B cell (primary cell): ENCODE results near the gene MYO1G. TPM values are rescaled to one million over a fixed set of nuclear protein-coding genes. Genes with fewer than 3 reads are reported as not detected.

Source experiments
- ATAC-seq: fragments of 200-7000 bp; cut with Tn5 transposase; one replicate; pipeline ENCODE4 v1.10.0; 2021; ENCODE audit warnings: low read depth, mild to moderate bottlenecking, moderate number of reproducible peaks, moderate library complexity
- CTCF ChIA-PET: fragments of 350-600 bp; sonication (Branson Sonifier 250); formaldehyde crosslinking; loops from one replicate; lab custom pipeline; 2021; ENCODE audit warnings: antibody characterized with exemption, inconsistent platforms; lab: Charles Lee
- POLR2A ChIA-PET: fragments of 350-600 bp; sonication (Branson Sonifier 250); formaldehyde crosslinking; loops from one replicate; lab custom pipeline; 2021; ENCODE audit warnings: antibody characterized with exemption; lab: Charles Lee
- DNase-seq: peaks from one replicate; pipeline ENCODE4 v3.0.0; 2013
- H2AFZ ChIP-seq: 2 replicates; pipeline ENCODE4 v1.6.1; 2012; ENCODE audit warnings: mild to moderate bottlenecking, low read depth, low read length; ENCODE audit not compliant: insufficient read depth, poor library complexity, severe bottlenecking
- H3K27ac ChIP-seq, 2 donors: 1 replicate in 1 of 2; 2 replicates in 1 of 2; pipeline ENCODE4 v1.5.1; 2012 to 2013; ENCODE audit warnings: low read length in 2 of 2, mild to moderate bottlenecking in 2 of 2, moderate library complexity in 1 of 2
- H3K27me3 ChIP-seq, 4 experiments: fragments of 200-600 bp in 1 of 4; sonication (generic) in 1 of 4; replicated peaks in 1 of 4; 1 replicate in 2 of 4; 2 replicates in 2 of 4; pipeline versions ENCODE4 v1.6.1 to v1.7.0; 2013 to 2016; ENCODE audit warnings: low read length in 3 of 4, mild to moderate bottlenecking in 2 of 4, mixed read lengths in 1 of 4, moderate library complexity in 1 of 4; ENCODE audit not compliant: insufficient read depth in 4 of 4, control insufficient read depth in 3 of 4; ENCODE audit errors: control extremely low read depth in 1 of 4
- H3K36me3 ChIP-seq, 2 experiments: replicated peaks in 1 of 2; 1 replicate in 1 of 2; 2 replicates in 1 of 2; pipeline versions ENCODE4 v1.6.1 to v1.7.1; 2013; ENCODE audit warnings: low read length in 1 of 2; ENCODE audit not compliant: insufficient read depth in 2 of 2, control insufficient read depth in 1 of 2; ENCODE audit errors: control extremely low read depth in 1 of 2, extremely low read depth in 1 of 2
- H3K4me1 ChIP-seq, 2 donors: fragments of 200-600 bp in 1 of 2; sonication (generic) in 1 of 2; 1 replicate in 1 of 2; 2 replicates in 1 of 2; pipeline versions ENCODE4 v1.5.1 to v1.6.1; 2013 to 2017; ENCODE audit warnings: low read length in 2 of 2; ENCODE audit not compliant: control insufficient read depth in 2 of 2, insufficient read depth in 2 of 2
- H3K4me2 ChIP-seq: replicated peaks from 2 replicates; pipeline ENCODE3; 2012; ENCODE audit warnings: mild to moderate bottlenecking, low read depth, low read length; ENCODE audit not compliant: poor library complexity, severe bottlenecking
- H3K4me3 ChIP-seq, 5 experiments: fragments of 200-600 bp in 1 of 5; sonication (generic) in 1 of 5; 1 replicate in 3 of 5; 2 replicates in 2 of 5; pipeline versions ENCODE4 v1.5.1 to v1.7.0; 2011 to 2016; ENCODE audit warnings: low read length in 4 of 5, mild to moderate bottlenecking in 4 of 5, low read depth in 2 of 5, control low read depth in 1 of 5, moderate library complexity in 1 of 5; ENCODE audit not compliant: insufficient read depth in 1 of 5; ENCODE audit errors: control extremely low read depth in 1 of 5, extremely low read depth in 1 of 5
- H3K79me2 ChIP-seq: fragments of 200-600 bp; sonication (generic); one replicate; pipeline ENCODE4 v1.6.0; 2016; ENCODE audit warnings: low read length; ENCODE audit not compliant: control insufficient read depth, insufficient read depth
- H3K9ac ChIP-seq: fragments of 200-600 bp; sonication (generic); 2 replicates; pipeline ENCODE4 v1.6.1; 2017; ENCODE audit warnings: mild to moderate bottlenecking, low read length, moderate library complexity
- H3K9me3 ChIP-seq, 3 donors: one replicate each; pipeline versions ENCODE4 v1.6.1 to v1.7.1; 2013; ENCODE audit warnings: low read length in 2 of 3; ENCODE audit not compliant: control insufficient read depth in 2 of 3, insufficient read depth in 1 of 3; ENCODE audit errors: control extremely low read depth in 1 of 3
- H4K20me1 ChIP-seq: 2 replicates; pipeline ENCODE4 v1.6.0; 2012; ENCODE audit warnings: mild to moderate bottlenecking, low read length; ENCODE audit not compliant: insufficient read depth, control insufficient read depth, poor library complexity, severe bottlenecking
- H3K27ac Mint-ChIP-seq: one replicate; pipeline ENCODE4 v1.8.0; 2021; ENCODE audit warnings: mixed read lengths
- H3K27me3 Mint-ChIP-seq: one replicate; pipeline ENCODE4 v1.8.0; 2021; ENCODE audit warnings: mixed read lengths
- H3K4me1 Mint-ChIP-seq: one replicate; pipeline ENCODE4 v1.8.0; 2021; ENCODE audit warnings: mixed read lengths
- H3K4me3 Mint-ChIP-seq: one replicate; pipeline ENCODE4 v1.8.0; 2021; ENCODE audit warnings: mixed read lengths
- H3K9me3 Mint-ChIP-seq: one replicate; pipeline ENCODE4 v1.8.0; 2022; ENCODE audit warnings: mixed read lengths; ENCODE audit not compliant: insufficient read depth
- CTCF ChIP-seq: fragments of 200-600 bp; IDR thresholded peaks from one replicate; pipeline ENCODE4 v1.8.0; 2022; ENCODE audit warnings: antibody characterized with exemption, mild to moderate bottlenecking
- EZH2 ChIP-seq: IDR thresholded peaks from 2 replicates; pipeline ENCODE4 v1.6.1; 2012; ENCODE audit warnings: borderline replicate concordance, low read depth, mild to moderate bottlenecking, moderate library complexity, low read length; ENCODE audit not compliant: insufficient read depth, poor library complexity, severe bottlenecking
- WGBS: methylation state at CpG from one replicate; pipeline ENCODE4 v1.1.5; 2013; ENCODE audit warnings: missing lambda C conversion rate; ENCODE audit not compliant: insufficient coverage; 5-methylcytosine and 5-hydroxymethylcytosine counted together
- intact Hi-C: fragments of 100-400 bp; cut with micrococcal nuclease; formaldehyde crosslinking; loops from one replicate; pipeline ENCODE4 v1.10.0; 2022
- polyA plus RNA-seq: library from polyadenylated mRNA; depleted of rRNA; stranded (reverse); fragments of >200 nt; gene quantifications from 2 replicates; pipeline ENCODE4 v1.2.3, GENCODE V29; 2012
- total RNA-seq, 2 donors: library from RNA; stranded (reverse); fragments of 120-200 nt in 1 of 2; gene quantifications; 1 replicate in 1 of 2; 2 replicates in 1 of 2; pipeline versions ENCODE4 v1.2.3 to v1.2.4, GENCODE V29; 2013 to 2022

Gene MYO1G
- total and polyA plus RNA-seq, 2 donors (not counting 1 experiment from before 2014, with no cell fraction given) = 104 to 239 TPM

GRCh38 chr7:45028138-45028919 is 49.5 kb upstream of the MYO1G start:
- intact Hi-C loops = loop anchor here (5.0 to 10.0 kb wide), 4 partner anchors 34 to 984 kb away; partner anchors contain the start of genes DBNL, H2AZ2 and TMED4
- peaks cover 66% of the 10 kb centered on the region for H3K4me1 Mint-ChIP-seq
- H3K9me3 Mint-ChIP-seq = no peaks in the 10 kb centered on the region
- Histone ChIP-seq H3K36me3 (peaks cover 0 to 28% of the 10 kb centered on the region in 2 experiments), H3K9me3 (no peaks in the 10 kb centered on the region), H2AFZ (no peak overlapping the region), H3K9ac (peak overlapping the region; percentile 75), H4K20me1 (peaks cover 46% of the 10 kb centered on the region), H3K4me2 (peak overlapping the region; percentile 88), H3K4me1 (peaks cover 48 to 67% of the 10 kb centered on the region in 2 donors), H3K27ac (peak overlapping the region; percentile 76 to 83), H3K4me3 (peak overlapping the region; percentile 77 to 99 (median 83)), H3K27me3 (no peaks in the 10 kb centered on the region), H3K79me2 (peaks cover 95% of the 10 kb centered on the region)
- CTCF ChIA-PET = interaction anchor here (0.5 to 4.8 kb wide), 10 partner anchors 8 to 97 kb away, joined by 3 to 40 read pairs (median 8); partner anchors contain the start of gene MYO1G
- WGBS = 9% methylated on average over 13 of the region's 17 CpGs
- peak overlapping the region; percentile 79 for H3K27ac Mint-ChIP-seq
- peak; percentile 20 for DNase-seq
- peak overlapping the region; percentile 85 for H3K4me3 Mint-ChIP-seq
- POLR2A ChIA-PET = interaction anchor here (0.6 to 4.6 kb wide), 14 partner anchors 14 to 554 kb away, joined by 3 to 77 read pairs (median 4); partner anchors contain the start of genes CCM2, MYO1G and TBRG4
- TF ChIP-seq CTCF (no peak), EZH2 (no peak)
- ATAC-seq = peak; percentile 13
- H3K27me3 Mint-ChIP-seq = no peaks in the 10 kb centered on the region

GRCh38 chr7:45027774-45028114 is 48.9 kb upstream of the MYO1G start:
- 0% methylated on average over 4 of the region's 4 CpGs for WGBS
- Histone ChIP-seq H3K79me2 (peaks cover 95% of the 10 kb centered on the region), H4K20me1 (peaks cover 40% of the 10 kb centered on the region), H3K27me3 (no peaks in the 10 kb centered on the region), H2AFZ (no peak overlapping the region), H3K4me1 (peaks cover 44 to 61% of the 10 kb centered on the region in 2 donors), H3K27ac (peak overlapping the region; percentile 76 to 83), H3K9ac (peak overlapping the region; percentile 75), H3K36me3 (peaks cover 0 to 24% of the 10 kb centered on the region in 2 experiments), H3K4me3 (peak overlapping the region; percentile 77 to 99 (median 83)), H3K4me2 (peak overlapping the region; percentile 88), H3K9me3 (no peaks in the 10 kb centered on the region)
- H3K4me1 Mint-ChIP-seq = peaks cover 63% of the 10 kb centered on the region
- H3K4me3 Mint-ChIP-seq = peak overlapping the region; percentile 85
- H3K27me3 Mint-ChIP-seq = no peaks in the 10 kb centered on the region
- peak; percentile 13 for ATAC-seq
- TF ChIP-seq CTCF = no peak
- TF ChIP-seq EZH2 = no peak
- POLR2A ChIA-PET = interaction anchor here (0.6 to 4.6 kb wide), 18 partner anchors 8 to 445 kb away, joined by 3 to 77 read pairs (median 4); partner anchors contain the start of genes CCM2, MYO1G and TBRG4
- intact Hi-C loops = loop anchor here (1.0 to 10.0 kb wide), 8 partner anchors 26 to 983 kb away; partner anchors contain the start of genes DBNL, H2AZ2, TBRG4 and TMED4
- H3K27ac Mint-ChIP-seq = peak overlapping the region; percentile 79
- DNase-seq = no peak
- no peaks in the 10 kb centered on the region for H3K9me3 Mint-ChIP-seq
- CTCF ChIA-PET = interaction anchor here (1.0 to 4.8 kb wide), 7 partner anchors 9 to 54 kb away, joined by 3 to 40 read pairs (median 9); partner anchors contain the start of gene MYO1G
